ENCODE results near the gene FBXO48.

Gene FBXO48

DNA sequence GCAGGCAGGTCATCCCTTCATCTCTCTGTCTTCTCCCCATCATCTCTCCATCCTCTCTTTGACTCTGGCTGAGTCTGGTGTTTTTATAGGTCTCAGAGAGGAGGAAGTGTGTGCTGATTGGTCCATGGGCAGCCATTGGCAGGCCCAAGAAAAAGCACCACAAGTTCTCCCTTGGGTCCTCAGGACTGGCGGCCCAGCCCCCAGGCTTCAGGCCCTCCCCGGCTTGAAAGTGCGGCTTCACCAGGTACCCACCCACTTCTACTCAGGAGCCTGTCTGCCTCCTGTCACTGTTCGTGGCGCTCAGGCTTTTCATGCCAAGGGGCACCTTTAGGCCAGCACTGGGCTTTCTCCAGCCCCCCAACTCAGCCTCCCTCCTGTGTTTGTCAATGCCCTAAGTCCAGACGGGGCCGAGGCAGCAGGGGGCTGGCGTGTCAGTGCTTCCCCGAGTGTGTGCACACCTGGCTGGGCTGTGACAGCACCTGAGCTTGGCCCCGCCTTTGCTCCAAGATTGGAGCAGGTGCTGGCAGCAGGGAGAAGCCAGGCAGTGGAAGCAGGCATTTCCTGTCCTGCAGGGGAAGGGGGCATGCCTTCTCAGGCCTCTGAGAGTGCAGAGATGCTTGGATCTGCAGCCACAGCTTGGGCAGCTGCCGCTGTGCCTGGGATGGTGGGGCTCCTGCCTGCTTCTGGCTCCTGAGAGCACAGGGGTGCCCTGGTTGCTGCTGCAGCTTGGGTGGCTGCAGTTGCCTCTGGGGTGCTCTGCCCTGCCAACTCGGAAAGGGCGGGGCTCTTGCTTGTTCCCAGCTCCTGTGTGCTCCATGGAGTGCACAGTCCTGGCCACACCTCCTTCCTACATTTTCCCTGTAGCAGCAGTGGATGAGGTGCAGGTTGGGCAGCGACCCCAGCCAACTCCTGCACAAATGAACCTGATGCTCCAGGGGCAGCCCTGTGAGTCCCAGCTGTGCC lies 34.1 kb downstream of the FBXO48 start:
- DNase-seq, result no peak

DNA sequence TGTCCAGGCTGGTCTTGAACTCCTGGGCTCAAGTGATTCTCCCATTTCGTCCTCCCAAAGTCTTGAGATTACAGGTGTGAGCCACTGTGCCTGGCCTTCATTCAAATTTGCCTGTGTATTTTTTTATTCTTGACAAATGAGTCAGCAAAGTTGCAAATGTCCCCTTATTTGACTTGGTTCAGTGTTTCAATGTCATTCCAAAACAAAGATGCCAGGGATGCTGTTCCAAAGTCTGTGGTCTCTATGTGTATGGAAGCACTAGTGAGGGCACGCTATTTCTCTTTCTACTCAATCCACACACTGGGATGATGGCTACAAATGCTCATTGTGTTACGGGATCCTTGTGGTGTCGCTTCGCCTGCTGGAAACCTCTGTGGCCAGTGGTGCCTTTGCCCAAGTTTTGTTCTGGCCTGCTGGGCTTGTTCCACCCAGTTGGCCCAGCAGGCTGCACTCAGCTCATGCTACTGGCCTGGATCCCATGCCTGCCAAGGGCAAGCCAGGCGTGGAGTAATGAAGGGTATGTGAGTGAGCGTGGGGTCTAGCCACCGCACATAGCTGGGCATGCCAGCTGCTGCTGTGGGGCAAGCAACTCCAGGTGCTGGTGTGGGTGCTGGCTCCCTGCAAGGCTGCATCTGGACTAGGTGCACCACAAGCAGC lies 35.6 kb downstream of the FBXO48 start:
- DNase-seq, result no peak

DNA sequence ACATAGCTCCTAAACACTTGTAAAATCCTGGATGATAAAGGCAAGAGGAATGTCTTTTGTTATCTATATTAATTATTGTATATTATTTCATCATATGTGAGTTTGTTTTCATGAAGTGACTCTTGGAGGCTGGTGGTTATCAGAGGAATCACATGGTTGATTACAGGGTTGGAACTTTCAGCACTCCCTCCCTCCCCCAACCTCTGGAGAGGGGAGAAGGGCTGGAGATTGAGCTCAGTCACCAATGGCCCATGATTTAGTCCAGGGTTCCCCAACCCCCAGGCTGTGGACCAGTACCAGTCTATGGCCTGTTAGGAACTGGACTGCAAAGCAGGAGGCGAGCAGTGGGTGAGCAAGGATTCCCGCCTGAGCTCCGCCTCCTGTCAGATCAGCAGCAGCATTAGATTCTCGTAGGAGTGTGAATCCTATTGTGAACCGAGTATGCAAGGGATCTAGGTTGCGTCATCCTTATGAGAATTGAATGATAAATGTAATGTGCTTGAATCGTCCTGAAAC lies 37.7 kb downstream of the FBXO48 start:
- DNase-seq, result no peak

DNA sequence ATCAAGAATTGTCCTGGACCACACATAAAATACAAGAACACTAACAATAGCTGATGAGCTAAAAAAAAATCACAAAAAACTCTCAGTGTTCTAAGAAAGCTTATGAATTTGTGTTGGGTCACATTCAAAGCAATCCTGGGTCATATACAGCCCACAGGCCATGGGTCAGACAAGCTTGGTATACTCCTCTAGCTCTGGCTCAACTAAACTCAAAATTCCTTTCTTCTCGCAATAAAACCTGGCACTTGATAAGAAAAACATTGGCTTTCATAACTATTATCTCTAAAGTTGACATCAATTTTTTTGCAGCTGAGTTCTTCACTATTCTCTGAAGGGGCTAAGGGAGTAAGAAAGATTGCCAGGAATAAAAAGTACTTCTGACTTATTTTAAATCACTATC lies 38.3 kb downstream of the FBXO48 start:
- DNase-seq, result no peak

DNA sequence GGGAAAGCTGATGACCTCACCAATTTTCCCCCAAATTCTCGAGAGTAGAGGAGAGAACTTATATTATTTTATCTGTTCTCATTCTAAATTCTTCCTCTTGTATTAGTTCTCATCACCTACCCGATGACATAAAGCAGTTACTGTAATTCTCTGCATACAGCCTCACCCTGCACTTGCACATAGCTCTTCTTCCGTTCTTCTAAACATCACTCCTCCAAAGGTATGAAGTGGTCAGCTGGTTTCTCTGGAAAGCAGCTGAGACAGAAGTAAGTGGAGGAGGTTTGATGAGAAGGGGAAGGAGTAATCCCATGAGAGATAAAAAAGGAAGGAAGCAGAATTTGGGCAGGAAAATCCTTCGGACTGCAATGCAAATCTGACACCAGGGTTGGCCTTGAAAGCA lies 39.0 kb downstream of the FBXO48 start:
- no peak for DNase-seq

DNA sequence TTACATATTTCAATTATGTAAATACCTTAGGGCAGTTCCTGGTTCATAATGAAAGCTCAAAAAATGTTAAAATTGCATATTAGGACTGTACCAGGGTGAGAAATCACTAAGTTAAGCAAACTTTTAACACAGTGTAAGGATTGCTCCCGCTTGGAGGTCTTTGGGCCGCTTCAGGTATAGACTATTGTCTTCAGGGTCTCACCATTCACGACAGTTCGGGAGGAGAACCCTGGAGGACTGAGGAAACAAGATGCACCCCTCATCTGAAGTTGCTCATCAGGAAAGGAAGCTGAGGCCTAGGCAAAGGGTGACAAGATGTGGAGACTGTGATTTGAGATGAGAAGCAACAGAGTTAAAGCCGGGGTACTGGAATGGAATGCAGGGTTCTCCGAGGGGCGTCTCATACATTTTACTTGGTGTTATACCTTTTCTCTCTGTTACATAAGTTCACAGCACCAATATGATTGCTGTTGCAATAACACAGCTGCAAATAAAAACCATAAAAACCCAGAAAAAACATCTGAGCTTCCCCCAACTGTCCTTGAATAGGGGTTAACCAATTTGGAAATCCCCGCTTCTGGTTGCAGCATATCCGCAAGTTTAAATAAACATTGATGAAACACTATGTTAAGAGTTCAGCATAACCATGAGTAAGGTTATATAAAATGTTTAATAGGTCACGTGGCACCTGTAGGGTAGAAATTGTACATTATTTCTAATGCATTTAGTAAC lies 40.1 kb downstream of the FBXO48 start:
- DNase-seq, result no peak

DNA sequence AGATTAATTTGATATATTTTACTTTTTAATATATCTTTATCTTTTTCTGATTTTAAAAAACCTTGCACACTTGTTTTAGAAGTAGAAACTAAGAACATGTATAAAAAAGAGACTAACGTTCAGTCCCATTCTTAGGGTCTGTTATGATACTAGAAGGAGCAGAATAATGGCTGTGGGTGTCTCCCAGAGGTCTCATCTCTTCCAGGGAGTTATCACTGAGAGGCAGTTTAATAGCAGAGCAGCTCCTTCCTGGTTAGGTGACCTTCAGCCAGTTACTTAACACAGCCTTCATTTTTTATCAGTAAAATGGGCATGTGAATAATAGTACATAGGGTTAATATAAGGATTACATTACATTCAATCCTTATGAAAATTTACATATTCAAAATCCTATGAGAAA lies 40.6 kb downstream of the FBXO48 start:
- DNase-seq, result no peak

DNA sequence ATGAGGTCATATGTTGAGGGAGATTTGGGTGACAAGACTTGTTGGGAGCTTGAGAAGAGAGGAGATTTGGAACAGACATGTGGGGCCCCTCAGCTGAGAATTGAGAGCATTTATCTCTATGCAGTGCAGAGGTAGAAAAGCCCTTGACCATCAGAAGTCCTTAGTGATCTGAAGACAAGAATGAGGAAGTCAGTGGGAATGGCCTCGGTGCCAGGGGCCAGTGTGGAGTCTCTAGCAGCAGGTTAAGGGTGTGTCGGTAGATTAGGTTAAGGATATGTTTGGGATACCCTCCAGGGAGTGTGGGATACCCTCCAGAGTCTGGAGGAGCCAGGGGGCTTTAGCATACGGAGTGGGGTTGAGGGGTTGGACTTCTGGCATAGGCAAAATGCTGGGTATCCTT lies 41.6 kb downstream of the FBXO48 start:
- DNase-seq, result no peak

DNA sequence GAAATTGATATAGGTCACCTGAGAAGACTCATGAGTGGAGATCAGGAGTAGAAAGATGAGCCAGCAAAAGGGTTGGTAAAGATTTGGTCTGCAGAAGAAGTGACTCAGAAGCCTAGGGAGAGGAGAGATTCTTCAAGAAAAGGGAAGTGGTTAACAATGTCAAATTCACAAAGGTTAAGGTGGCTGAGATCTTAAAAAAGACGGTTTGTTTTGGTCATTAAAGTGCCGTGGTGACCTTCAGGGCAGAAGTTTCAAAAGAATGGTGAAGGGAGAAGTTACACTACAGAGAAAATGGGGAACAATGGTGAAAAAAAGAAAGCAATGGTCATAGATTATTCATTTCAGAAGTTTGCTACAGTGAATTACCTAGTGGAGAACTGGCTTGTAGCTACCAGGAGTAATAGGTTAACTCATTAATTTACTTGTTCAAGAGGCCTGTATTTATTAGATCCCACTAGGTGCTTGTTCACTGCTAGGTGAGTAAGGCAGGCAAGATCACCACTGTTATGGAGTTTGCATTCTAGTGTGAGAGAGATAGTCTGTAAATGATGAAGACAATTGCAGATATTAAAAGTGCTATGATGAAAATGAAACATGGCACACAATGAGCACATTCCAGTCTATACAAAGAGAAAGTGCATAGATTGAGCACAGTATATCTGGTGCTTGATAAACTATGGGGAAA lies 43.0 kb downstream of the FBXO48 start:
- DNase-seq, result no peak

DNA sequence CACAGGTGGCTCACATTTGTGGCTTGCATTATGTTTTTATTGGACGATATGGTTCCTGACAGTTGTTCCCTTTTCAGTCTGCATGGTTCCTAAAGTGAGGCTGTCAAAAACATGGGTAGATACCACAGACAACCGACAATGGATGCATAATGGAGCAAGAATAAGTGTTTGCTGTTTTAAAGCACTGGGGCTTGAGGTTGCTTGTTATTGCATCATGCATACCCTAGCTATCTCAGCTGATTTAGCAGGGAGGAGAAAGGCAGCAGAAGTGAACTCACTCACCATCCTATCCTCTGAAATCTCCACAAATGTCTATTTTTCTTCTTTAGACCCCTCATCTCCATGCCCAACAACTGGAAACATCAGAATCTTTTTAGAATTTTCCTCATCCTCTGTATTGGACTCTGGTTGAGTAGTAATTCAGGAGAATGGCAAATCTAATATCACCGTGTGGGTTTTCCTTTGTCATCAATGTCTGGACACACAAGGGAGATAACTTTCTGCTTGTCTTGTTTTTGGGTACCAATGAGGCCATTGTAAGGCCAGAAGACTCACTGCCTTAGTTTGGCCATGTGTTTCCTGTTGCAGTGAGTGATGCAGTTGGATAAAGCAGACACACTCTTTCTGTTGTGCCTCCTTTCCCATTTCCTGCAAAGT lies 46.7 kb downstream of the FBXO48 start:
- peak; percentile 41 for DNase-seq

DNA sequence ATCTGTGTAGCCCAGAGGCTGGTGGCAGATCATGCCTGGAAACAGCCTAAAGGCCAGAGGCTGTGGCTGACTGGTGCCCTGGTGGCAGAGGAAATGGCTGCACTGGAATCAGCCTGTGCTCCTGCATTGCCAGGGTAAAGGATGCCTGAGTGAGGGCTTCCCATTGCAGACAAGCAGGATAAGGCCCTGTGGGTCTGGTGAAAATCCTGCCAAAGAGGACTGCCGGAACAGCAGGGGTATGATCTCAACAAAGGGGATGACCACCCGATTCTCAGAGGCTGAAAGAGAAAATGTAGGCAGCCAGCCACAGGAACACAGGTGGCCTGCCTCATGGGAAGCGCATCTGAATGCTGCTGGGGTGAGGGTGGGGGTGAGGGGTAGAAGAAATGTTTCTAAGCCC lies 48.2 kb downstream of the FBXO48 start:
- no peak for DNase-seq

DNA sequence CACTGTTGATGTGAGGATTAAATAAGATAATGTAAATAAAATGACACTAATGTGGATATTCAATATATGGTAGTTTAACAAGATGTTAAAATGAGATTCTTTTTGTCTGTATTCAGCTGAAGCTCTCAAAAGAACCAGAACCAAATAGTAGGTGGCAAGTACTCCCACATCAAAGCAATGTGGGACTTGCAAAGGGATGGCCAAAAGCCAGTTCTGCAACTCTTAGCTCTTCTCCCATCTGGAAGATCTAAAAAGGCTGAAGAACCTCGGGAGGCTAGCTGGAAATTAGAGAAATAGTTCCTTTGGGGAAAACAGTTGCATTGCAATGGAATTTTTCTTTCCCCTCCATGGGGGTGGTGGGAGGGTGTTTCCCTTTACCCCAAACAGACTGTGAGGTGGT lies 48.7 kb downstream of the FBXO48 start:
- DNase-seq, result no peak

DNA sequence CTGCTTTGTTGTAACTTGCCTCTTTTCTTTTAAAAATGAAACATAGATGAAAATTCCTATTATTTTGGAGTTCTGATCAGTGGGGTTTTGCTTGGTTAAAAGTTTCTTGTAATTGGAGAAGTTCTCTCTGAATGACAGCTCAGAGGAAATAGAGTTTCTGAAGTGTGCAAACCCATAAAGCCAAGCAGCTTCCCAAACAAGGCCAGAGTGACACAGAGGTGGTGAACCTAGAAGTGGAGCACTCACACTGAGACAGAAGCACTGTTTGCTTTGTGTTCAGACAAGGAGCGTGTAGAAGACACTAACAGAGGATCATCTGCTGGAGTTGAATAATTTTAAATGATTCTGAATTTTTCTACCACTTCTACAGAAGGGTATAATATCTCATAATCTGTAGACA lies 49.2 kb downstream of the FBXO48 start:
- no peak for DNase-seq

DNA sequence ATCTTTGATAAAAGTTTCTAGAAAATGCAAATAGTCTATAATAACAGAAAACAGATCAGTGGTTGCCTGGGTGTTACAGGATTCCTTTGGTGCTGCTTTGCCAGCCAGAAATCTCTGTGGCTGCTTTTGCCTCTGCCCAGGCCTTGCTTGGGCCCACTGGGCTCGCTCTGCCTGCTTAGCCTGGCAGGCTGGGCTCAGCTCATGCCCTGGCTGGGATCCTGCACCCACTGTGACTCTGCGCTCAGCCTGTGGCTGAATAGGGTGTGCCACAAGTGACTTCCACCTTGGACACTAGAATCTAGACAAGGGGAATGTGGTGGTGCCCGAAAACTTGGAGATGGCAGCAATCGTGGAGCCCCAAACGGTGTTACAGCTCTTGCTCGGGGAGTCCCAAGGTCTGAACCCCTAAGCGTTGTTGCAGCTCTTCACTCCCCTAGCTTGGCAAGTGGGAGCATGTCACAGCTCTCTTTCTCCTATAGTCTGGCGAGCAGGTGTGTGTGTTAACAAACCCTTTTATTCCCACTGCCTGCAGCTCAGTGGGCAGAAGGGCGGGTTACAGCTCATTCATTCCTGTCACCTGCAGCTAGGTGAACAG lies 50.9 kb downstream of the FBXO48 start:
- no peak for DNase-seq

DNA sequence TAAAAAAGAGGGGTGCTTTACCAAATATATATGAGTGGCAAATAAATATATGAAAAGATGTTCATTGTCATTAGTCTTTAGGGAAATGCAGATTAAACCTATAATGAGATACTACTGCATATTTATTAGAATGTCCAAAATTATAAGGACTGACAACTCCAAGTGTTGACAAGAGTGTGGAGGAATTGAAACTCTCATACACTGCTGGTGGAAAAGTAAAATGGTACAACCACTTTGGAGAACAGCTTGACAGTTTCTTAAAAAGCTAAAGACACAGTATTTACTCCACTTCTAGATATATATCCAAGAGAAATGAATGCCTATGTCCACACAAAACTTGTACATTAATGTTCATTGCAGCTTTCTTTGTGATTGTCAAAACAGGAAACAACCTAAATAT lies 51.6 kb downstream of the FBXO48 start:
- DNase-seq, result no peak

DNA sequence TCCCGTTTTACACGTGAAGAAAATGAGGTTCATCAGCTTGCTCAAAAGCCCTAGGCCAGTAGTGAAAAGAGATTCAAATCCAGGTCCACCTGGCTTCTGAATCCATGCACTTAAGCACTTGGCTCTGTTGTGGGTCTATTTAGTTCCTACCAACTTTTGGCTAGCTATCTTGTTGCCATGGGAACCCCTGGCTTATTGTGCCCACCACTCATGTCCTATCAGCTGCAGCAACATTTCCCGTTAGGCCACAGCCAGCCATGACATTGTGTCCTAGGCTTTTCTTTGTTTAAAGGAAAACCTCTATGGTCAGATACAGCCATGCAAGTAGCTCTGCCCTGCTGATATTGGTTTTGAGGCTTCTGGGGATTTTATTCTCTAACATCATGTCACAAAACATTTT lies 52.2 kb downstream of the FBXO48 start:
- DNase-seq, result no peak

DNA sequence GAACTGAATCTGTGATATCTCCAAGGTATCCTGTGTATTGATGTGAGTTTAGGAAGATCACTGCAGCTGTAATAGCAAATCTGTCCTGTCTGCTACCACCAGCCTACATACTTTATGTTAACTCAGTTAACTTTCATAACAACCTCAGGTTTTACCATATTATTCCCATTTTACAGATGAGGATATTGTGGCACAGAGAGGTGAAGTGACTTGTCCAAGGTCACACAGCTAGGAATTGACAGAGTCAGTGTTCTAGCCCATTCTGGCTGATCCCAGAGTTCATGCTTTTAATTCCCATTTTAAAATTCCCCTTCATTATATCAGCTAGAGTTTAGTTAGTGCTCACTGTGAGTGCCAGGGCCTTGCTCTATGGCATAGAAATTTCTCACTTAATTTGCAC lies 52.6 kb downstream of the FBXO48 start:
- no peak for DNase-seq

DNA sequence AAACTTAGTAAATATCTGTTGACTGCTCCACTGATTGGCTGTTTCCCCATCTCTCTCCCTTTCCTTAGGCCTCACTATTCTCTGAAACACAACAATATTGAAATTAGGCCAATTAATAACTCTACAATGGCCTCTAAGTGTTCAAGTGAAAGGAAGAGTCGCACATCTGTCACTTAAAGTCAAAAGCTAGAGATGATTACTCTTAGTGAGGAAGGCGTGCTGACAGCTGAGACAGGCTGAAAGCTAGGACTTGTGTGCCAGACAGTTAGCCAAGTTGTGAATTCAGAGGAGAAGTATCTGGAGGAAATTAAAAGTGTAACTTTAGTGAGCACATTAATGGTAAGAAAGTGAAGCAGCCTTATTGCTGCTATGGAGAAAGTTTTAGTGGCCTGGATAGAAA lies 53.6 kb downstream of the FBXO48 start:
- DNase-seq, result no peak

DNA sequence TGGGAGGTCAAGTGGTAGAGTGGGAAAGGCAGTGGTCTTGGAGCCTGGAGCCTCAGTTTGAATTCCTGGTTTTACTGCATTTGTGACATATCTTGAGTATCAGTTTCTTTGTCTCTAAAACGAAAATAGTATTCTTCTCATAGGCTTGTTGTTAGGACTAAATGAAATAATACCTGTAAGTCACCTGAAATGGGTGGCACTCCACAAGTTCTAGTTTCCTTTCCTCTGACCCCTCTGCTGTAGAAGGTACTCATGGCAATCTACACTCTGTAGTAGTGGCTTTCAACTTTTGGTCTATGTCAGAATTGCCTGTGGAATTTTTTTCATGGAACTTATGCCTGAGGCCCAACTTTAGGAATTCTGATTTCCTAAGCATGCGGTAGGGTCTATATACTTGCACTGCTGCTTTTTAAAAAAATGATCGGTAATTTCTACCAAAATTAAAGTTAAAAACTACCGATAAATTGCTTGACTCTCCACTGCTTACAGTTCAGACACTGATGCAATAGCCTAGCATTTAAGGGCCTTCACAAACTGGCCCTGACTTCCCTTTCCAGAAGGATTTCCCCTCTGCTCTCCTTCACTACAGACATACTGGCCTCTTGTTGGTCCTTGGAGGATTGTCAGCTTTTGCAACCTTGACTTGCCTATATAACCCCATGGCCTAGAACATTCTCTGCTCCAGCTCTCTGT lies 54.8 kb downstream of the FBXO48 start:
- no peak for DNase-seq

DNA sequence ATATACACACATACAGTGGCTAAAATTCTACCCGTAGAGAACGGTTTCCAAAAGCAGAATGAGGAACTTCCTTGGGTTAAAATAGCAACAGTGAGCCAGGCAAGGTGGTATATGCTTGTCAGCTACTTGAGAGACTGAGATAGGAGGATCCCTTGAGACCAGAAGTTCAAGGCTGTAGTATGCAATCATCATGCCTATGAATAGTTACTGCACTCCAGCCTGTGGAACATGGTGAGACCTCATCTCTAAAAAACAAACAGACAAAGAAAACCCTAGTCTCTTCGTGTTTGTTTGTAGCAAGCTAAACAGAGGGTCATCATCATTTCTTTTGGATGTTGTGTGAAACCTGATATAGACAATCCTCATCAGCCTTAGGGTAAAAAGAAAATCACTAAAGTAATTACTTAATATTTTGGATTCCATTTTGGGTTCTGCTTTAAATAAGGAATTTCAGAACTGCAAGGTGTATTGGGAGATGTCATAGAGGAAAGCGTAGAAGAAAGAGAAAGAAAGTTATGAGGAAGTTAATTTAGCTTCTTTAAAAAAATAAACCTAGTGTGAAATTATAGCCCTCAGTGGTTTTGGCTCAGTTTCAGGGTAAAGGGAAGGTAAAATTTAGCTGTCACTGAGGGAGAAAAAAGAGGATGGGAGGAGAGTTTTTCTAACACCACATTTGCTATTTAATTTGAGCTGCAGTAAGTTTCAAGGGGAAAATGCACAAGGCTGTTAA lies 55.5 kb downstream of the FBXO48 start:
- no peak for DNase-seq
